WTC11 (cell line): Measurements from ENCODE around the gene TAPBP. TPM values are rescaled to one million over a fixed set of nuclear protein-coding genes. Genes with fewer than 3 reads are reported as not detected.
A peak's percentile ranks its signal among the peaks of the same experiment; 100 is the strongest.

Experiments used
- ATAC-seq: fragments of 200-7000 bp; cut with Tn5 transposase; 2 replicates; pipeline ENCODE4 v1.10.0; 2021; ENCODE audit warnings: mild to moderate bottlenecking, moderate library complexity
- Bru-seq: library from RNA; stranded (reverse); fragments of 400-500 nt; gene quantifications from one replicate; lab custom pipeline; 2021; lab: Mats Ljungman, UMichigan
- CTCF ChIA-PET: fragments of 300-600 bp; sonication (Branson Sonifier 250); formaldehyde crosslinking; loops from one replicate; lab custom pipeline; 2021; ENCODE audit warnings: antibody characterized with exemption; lab: Charles Lee
- POLR2A ChIA-PET: fragments of 350-600 bp; sonication (Branson Sonifier 250); formaldehyde crosslinking; loops from one replicate; lab custom pipeline; 2021; ENCODE audit warnings: antibody characterized with exemption; lab: Charles Lee
- DNase-seq: peaks from one replicate; pipeline ENCODE4 v3.0.0; 2021; ENCODE audit warnings: low spot score
- H3K27ac Mint-ChIP-seq: 2 replicates; pipeline ENCODE4 v1.8.0; 2021; ENCODE audit warnings: mixed read lengths
- H3K27me3 Mint-ChIP-seq: 2 replicates; pipeline ENCODE4 v1.8.0; 2021; ENCODE audit warnings: low read depth, mild to moderate bottlenecking, moderate library complexity, mixed read lengths
- H3K36me3 Mint-ChIP-seq: 2 replicates; pipeline ENCODE4 v1.8.0; 2021; ENCODE audit warnings: mixed read lengths
- H3K4me1 Mint-ChIP-seq: 2 replicates; pipeline ENCODE4 v1.8.0; 2022; ENCODE audit warnings: mixed read lengths
- H3K4me3 Mint-ChIP-seq: 2 replicates; pipeline ENCODE4 v1.8.0; 2021; ENCODE audit warnings: mild to moderate bottlenecking, moderate library complexity, mixed read lengths
- H3K9me3 Mint-ChIP-seq: 2 replicates; pipeline ENCODE4 v1.8.0; 2021; ENCODE audit warnings: mixed read lengths
- ARID4B ChIP-seq: sonication (generic); formaldehyde crosslinking; IDR thresholded peaks from 2 replicates; pipeline ENCODE4 v1.8.0; 2023; ENCODE audit warnings: missing genetic modification reagents, mild to moderate bottlenecking, borderline replicate concordance
- ATF6 ChIP-seq: sonication (generic); formaldehyde crosslinking; IDR thresholded peaks from 2 replicates; pipeline ENCODE4 v1.8.1; 2023; ENCODE audit warnings: mild to moderate bottlenecking, missing genetic modification reagents
- ERG ChIP-seq: fragments of 250-450 bp; sonication (Bioruptor Pico); IDR thresholded peaks from 2 replicates; pipeline ENCODE4 v1.8.0; 2021; ENCODE audit warnings: mild to moderate bottlenecking
- ESRRA ChIP-seq: sonication (generic); formaldehyde crosslinking; IDR thresholded peaks from 2 replicates; pipeline ENCODE4 v1.8.1; 2022; ENCODE audit warnings: mild to moderate bottlenecking, missing genetic modification reagents, borderline replicate concordance
- ETV6 ChIP-seq: sonication (generic); formaldehyde crosslinking; IDR thresholded peaks from 2 replicates; pipeline ENCODE4 v1.8.1; 2022; ENCODE audit warnings: mild to moderate bottlenecking, missing genetic modification reagents
- GABPB1 ChIP-seq: sonication (generic); formaldehyde crosslinking; IDR thresholded peaks from 2 replicates; pipeline ENCODE4 v1.8.1; 2023; ENCODE audit warnings: mild to moderate bottlenecking, missing genetic modification reagents
- IRF1 ChIP-seq: sonication (generic); formaldehyde crosslinking; IDR thresholded peaks from 2 replicates; pipeline ENCODE4 v1.8.0; 2023; ENCODE audit warnings: missing genetic modification reagents
- IRF2 ChIP-seq: sonication (generic); formaldehyde crosslinking; IDR thresholded peaks from 2 replicates; pipeline ENCODE4 v1.8.0; 2022; ENCODE audit warnings: low read depth, missing genetic modification reagents, borderline replicate concordance
- JAZF1 ChIP-seq: fragments of 250-450 bp; sonication (Bioruptor Pico); IDR thresholded peaks from 2 replicates; pipeline ENCODE4 v1.9.0; 2021; ENCODE audit warnings: moderate library complexity, mild to moderate bottlenecking, inconsistent platforms
- NFATC4 ChIP-seq: fragments of 250-450 bp; sonication (Bioruptor Pico); IDR thresholded peaks from 2 replicates; pipeline ENCODE4 v1.9.0; 2021; ENCODE audit warnings: mild to moderate bottlenecking
- PRRX2 ChIP-seq: fragments of 250-450 bp; sonication (Bioruptor Pico); IDR thresholded peaks from 2 replicates; pipeline ENCODE4 v1.8.0; 2021; ENCODE audit warnings: mild to moderate bottlenecking
- RORB ChIP-seq: fragments of 250-450 bp; sonication (Bioruptor Pico); IDR thresholded peaks from 2 replicates; pipeline ENCODE4 v1.9.0; 2021; ENCODE audit warnings: mild to moderate bottlenecking
- SOX15 ChIP-seq: fragments of 250-450 bp; sonication (Bioruptor Pico); IDR thresholded peaks from 2 replicates; pipeline ENCODE4 v1.9.0; 2021; ENCODE audit warnings: mild to moderate bottlenecking
- SP1 ChIP-seq: sonication (generic); formaldehyde crosslinking; conservative IDR thresholded peaks from 2 replicates; pipeline ENCODE4 v1.8.1; 2022; ENCODE audit warnings: missing genetic modification reagents
- STAT6 ChIP-seq: sonication (generic); formaldehyde crosslinking; conservative IDR thresholded peaks from 2 replicates; pipeline ENCODE4 v1.8.1; 2023; ENCODE audit warnings: mild to moderate bottlenecking, low read depth, missing genetic modification reagents, moderate library complexity
- TEAD1 ChIP-seq: sonication (generic); formaldehyde crosslinking; IDR thresholded peaks from 2 replicates; pipeline ENCODE4 v1.8.0; 2022; ENCODE audit warnings: mild to moderate bottlenecking, missing genetic modification reagents
- USF1 ChIP-seq: sonication (generic); formaldehyde crosslinking; IDR thresholded peaks from 2 replicates; pipeline ENCODE4 v1.8.0; 2022; ENCODE audit warnings: mild to moderate bottlenecking, missing genetic modification reagents
- ZNF423 ChIP-seq: fragments of 250-450 bp; sonication (Bioruptor Pico); IDR thresholded peaks from 2 replicates; pipeline ENCODE4 v2.1.2; 2022; ENCODE audit warnings: mild to moderate bottlenecking, moderate library complexity
- ZNF671 ChIP-seq: fragments of 250-450 bp; sonication (Bioruptor Pico); IDR thresholded peaks from 2 replicates; pipeline ENCODE4 v1.8.0; 2021; ENCODE audit warnings: mild to moderate bottlenecking
- ZSCAN18 ChIP-seq: fragments of 250-450 bp; sonication (Bioruptor Pico); IDR thresholded peaks from 2 replicates; pipeline ENCODE4 v2.1.2; 2022; ENCODE audit warnings: mild to moderate bottlenecking, moderate library complexity
- long read RNA-seq, 3 experiments: library from RNA in 1 of 3; library from capped mRNA in 1 of 3; library from polyadenylated mRNA in 1 of 3; unstranded in 2 of 3; stranded (forward) in 1 of 3; transcript quantifications; one replicate each; pipeline ENCODE4 v2.0.0, GENCODE V29; 2021
- total RNA-seq: library from RNA; stranded (reverse); gene quantifications from 3 replicates; pipeline ENCODE4 v1.2.3, GENCODE V29; 2021

The TAPBP gene
- total RNA-seq (43.5 to 50.2 TPM (median 49.3 TPM) in 3 replicates), Bru-seq, nascent RNA (percentile 65 among the genes with signal in this experiment)
- long read RNA-seq, experiment 1, transcript TAPBP-234 (8 exons, 3,759 nt): major isoform, 158 of 184 reads
- long read RNA-seq, experiment 1, partial matches to known transcripts: 15 of 184 reads
- long read RNA-seq, experiment 1, other reads (novel, unspliced or antisense): 8 of 184 reads
- long read RNA-seq, experiment 2, partial matches to known transcripts: 1 of 26 reads
- long read RNA-seq, experiment 2, other reads (novel, unspliced or antisense): 23 of 26 reads
- long read RNA-seq, experiment 3, partial matches to known transcripts: 0 of 2 reads
- long read RNA-seq, experiment 3, other reads (novel, unspliced or antisense): 1 of 2 reads

GRCh38 chr6:33313709-33314514, at the start of gene TAPBP:
Gene TAPBP (minus strand): TSS chr6:33314078. CDS start chr6:33314041, 37 bp downstream.
- Mint-ChIP-seq H3K9me3 (no peaks in the 10 kb centered on the region), H3K36me3 (peaks cover 5% of the 10 kb centered on the region), H3K4me3 (peak within 1 kb of the TSS; percentile 93), H3K27ac (peak within 1 kb of the TSS; percentile 93), H3K27me3 (no peaks in the 10 kb centered on the region; the same call in 1 of the 2 replicates), H3K4me1 (peaks cover 41% of the 10 kb centered on the region)
- CTCF ChIA-PET: interaction anchor here (0.5 to 3.7 kb wide), 5 partner anchors 15 to 78 kb away, joined by 3 to 29 read pairs (median 5); partner anchors contain the start of gene RGL2
- ATAC-seq (no peak; the same call in 1 of the 2 replicates), DNase-seq (peak; percentile 54)
- POLR2A ChIA-PET: interaction anchor here (0.9 to 1.0 kb wide), 4 partner anchors 11 to 117 kb away, joined by 3 to 5 read pairs (median 4); partner anchors contain the start of gene B3GALT4
- no peak for TF ChIP-seq ZSCAN18
- TF ChIP-seq JAZF1: no peak
- TF ChIP-seq STAT6 (CRISPR knock-in tag): no peak
- 0 out of 2 replicates have a peak, but pooled peaks have one; percentile 23 for TF ChIP-seq ARID4B
- no peak for TF ChIP-seq SOX15 (CRISPR knock-in tag)
- 0 out of 2 replicates have a peak, but pooled peaks have one; percentile 33 for TF ChIP-seq NFATC4 (CRISPR knock-in tag)
- TF ChIP-seq ATF6 (CRISPR knock-in tag): no peak
- 0 out of 2 replicates have a peak, but pooled peaks have one; percentile 19 for TF ChIP-seq ETV6
- no peak for TF ChIP-seq PRRX2 (CRISPR knock-in tag)
- peak; percentile 50; the same call in 1 of the 2 replicates for TF ChIP-seq ZNF671 (CRISPR knock-in tag)
- no peak for TF ChIP-seq ZNF423
- peak; percentile 79 for TF ChIP-seq IRF1 (CRISPR knock-in tag)
- TF ChIP-seq SP1 (CRISPR knock-in tag): 0 out of 2 replicates have a peak, but pooled peaks have one; percentile 11
- TF ChIP-seq GABPB1 (CRISPR knock-in tag): peak; percentile 34; the same call in 1 of the 2 replicates
- TF ChIP-seq TEAD1 (CRISPR knock-in tag): peak; percentile 58; the same call in 1 of the 2 replicates
- TF ChIP-seq IRF2: 0 out of 2 replicates have a peak, but pooled peaks have one; percentile 65
- TF ChIP-seq RORB (CRISPR knock-in tag): no peak
- no peak for TF ChIP-seq ERG (CRISPR knock-in tag)
- TF ChIP-seq USF1 (CRISPR knock-in tag): peak; percentile 45; the same call in 1 of the 2 replicates
- TF ChIP-seq ESRRA (CRISPR knock-in tag): no peak
